ENCODE measurements around the gene IDH2. TPM values are rescaled to one million over a fixed set of nuclear protein-coding genes. Genes with fewer than 3 reads are reported as not detected.

IDH2 gene
- total RNA-seq, 1 experiment from 2014 or later: 94.1 TPM

- Histone ChIP-seq H3K4me1 (ENCODE audit: insufficient read depth, low read length) (peaks cover 7% of the 10 kb centered on the region), H3K4me2 (ENCODE audit: low read length) (no peak overlapping the region), H4K20me1 (ENCODE audit: low read length) (no peaks in the 10 kb centered on the region), H3K79me2 (ENCODE audit: low read length) (peaks cover 20% of the 10 kb centered on the region), H3K4me3 (ENCODE audit: low read length) (no peak overlapping the region), H3F3A (ENCODE audit: low read length, unreplicated experiment) (no peaks in the 10 kb centered on the region), H3K27ac (ENCODE audit: low read length) (no peak overlapping the region), H3K9ac (ENCODE audit: low read length) (no peak overlapping the region), H3K9me3 (ENCODE audit: low read length) (no peaks in the 10 kb centered on the region), H3K9me2 (replicated peaks; ENCODE audit: low read length) (no peaks in the 10 kb centered on the region), H3K36me3 (ENCODE audit: low read depth, low read length) (no peaks in the 10 kb centered on the region), H3K27me3 (ENCODE audit: low read length) (no peaks in the 10 kb centered on the region), H2AFZ (ENCODE audit: low read length) (no peak overlapping the region)
- ChIA-PET POLR2A (ENCODE audit: unreplicated experiment) (no interaction called here), CTCF (no interaction called here)
- no peak for ATAC-seq
- TF ChIP-seq, protein P1, sequence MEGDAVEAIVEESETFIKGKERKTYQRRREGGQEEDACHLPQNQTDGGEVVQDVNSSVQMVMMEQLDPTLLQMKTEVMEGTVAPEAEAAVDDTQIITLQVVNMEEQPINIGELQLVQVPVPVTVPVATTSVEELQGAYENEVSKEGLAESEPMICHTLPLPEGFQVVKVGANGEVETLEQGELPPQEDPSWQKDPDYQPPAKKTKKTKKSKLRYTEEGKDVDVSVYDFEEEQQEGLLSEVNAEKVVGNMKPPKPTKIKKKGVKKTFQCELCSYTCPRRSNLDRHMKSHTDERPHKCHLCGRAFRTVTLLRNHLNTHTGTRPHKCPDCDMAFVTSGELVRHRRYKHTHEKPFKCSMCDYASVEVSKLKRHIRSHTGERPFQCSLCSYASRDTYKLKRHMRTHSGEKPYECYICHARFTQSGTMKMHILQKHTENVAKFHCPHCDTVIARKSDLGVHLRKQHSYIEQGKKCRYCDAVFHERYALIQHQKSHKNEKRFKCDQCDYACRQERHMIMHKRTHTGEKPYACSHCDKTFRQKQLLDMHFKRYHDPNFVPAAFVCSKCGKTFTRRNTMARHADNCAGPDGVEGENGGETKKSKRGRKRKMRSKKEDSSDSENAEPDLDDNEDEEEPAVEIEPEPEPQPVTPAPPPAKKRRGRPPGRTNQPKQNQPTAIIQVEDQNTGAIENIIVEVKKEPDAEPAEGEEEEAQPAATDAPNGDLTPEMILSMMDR (conservative IDR thresholded peaks at IDR 0.05; ENCODE audit: low read depth, low read length): no peak
- TF ChIP-seq EZH2 (IDR thresholded peaks at IDR 0.05; ENCODE audit: low read length, unreplicated experiment) (no peak), EZH2phosphoT487 (IDR thresholded peaks at IDR 0.05; ENCODE audit: borderline replicate concordance, low read length) (no peak)
- intact Hi-C loops (cut with micrococcal nuclease): no loop called here
- DNase-seq: no peak
- BruUV-seq (replicated peaks): no TSS peak
Measured at GRCh38 chr15:90097475-90097874, 4.8 kb downstream of the IDH2 start.

DNA sequence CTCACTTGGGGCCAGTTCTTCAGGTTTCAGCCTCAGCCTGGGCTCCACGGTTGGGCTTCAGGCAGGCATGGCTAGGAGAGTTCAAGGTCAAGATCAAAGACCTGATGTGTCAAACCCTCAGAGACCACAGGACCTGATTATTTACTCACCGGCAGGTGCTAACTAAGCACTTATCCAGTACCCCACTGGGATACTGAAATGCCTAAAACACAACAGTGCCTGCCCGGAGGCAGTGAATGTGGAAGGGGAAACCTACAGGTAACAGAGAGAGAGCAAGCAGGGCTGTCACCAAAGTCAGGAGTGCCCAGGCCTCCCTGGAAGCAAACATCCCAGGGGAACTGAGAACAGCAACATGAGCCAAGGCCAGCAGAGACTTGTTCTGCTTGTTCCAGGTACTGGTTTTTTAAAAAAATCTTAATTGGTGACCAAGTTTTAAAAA lies 6.7 kb downstream of the IDH2 start:
- intact Hi-C loops (cut with micrococcal nuclease): no loop called here
- no peak for ATAC-seq
- Histone ChIP-seq H3K9ac (ENCODE audit: low read length) (no peak overlapping the region), H4K20me1 (ENCODE audit: low read length) (no peaks in the 10 kb centered on the region), H3K9me2 (replicated peaks; ENCODE audit: low read length) (no peaks in the 10 kb centered on the region), H2AFZ (ENCODE audit: low read length) (no peak overlapping the region), H3K4me1 (ENCODE audit: insufficient read depth, low read length) (no peaks in the 10 kb centered on the region), H3K79me2 (ENCODE audit: low read length) (peaks cover 3% of the 10 kb centered on the region; the same call in 1 of the 2 replicates), H3K36me3 (ENCODE audit: low read depth, low read length) (no peaks in the 10 kb centered on the region), H3K27me3 (ENCODE audit: low read length) (no peaks in the 10 kb centered on the region), H3K4me2 (ENCODE audit: low read length) (no peak overlapping the region), H3K27ac (ENCODE audit: low read length) (no peak overlapping the region), H3K4me3 (ENCODE audit: low read length) (no peak overlapping the region), H3F3A (ENCODE audit: low read length, unreplicated experiment) (no peaks in the 10 kb centered on the region), H3K9me3 (ENCODE audit: low read length) (no peaks in the 10 kb centered on the region)
- DNase-seq: no peak
- no peak for TF ChIP-seq EZH2 (IDR thresholded peaks at IDR 0.05; ENCODE audit: low read length, unreplicated experiment)
- TF ChIP-seq, protein P1 (conservative IDR thresholded peaks at IDR 0.05; ENCODE audit: low read depth, low read length): no peak
- no peak for TF ChIP-seq EZH2phosphoT487 (IDR thresholded peaks at IDR 0.05; ENCODE audit: borderline replicate concordance, low read length)
- POLR2A ChIA-PET (ENCODE audit: unreplicated experiment): no interaction called here
- CTCF ChIA-PET: no interaction called here
- BruUV-seq (replicated peaks): no TSS peak

- DNase-seq: no peak
- Histone ChIP-seq H3K4me2 (ENCODE audit: low read length) (no peak overlapping the region), H3K36me3 (ENCODE audit: low read depth, low read length) (0 out of 2 replicates have a peak, but pooled peaks cover 5% of the 10 kb centered on the region), H3K4me3 (ENCODE audit: low read length) (no peak overlapping the region), H3K9me2 (replicated peaks; ENCODE audit: low read length) (no peaks in the 10 kb centered on the region), H3K4me1 (ENCODE audit: insufficient read depth, low read length) (no peaks in the 10 kb centered on the region), H3K9ac (ENCODE audit: low read length) (no peak overlapping the region), H3F3A (ENCODE audit: low read length, unreplicated experiment) (no peaks in the 10 kb centered on the region), H3K79me2 (ENCODE audit: low read length) (no peaks in the 10 kb centered on the region), H3K9me3 (ENCODE audit: low read length) (no peaks in the 10 kb centered on the region), H2AFZ (ENCODE audit: low read length) (no peak overlapping the region), H4K20me1 (ENCODE audit: low read length) (no peaks in the 10 kb centered on the region), H3K27ac (ENCODE audit: low read length) (no peak overlapping the region), H3K27me3 (ENCODE audit: low read length) (no peaks in the 10 kb centered on the region)
- ATAC-seq: no peak
- CTCF ChIA-PET: no interaction called here
- no peak for TF ChIP-seq EZH2 (IDR thresholded peaks at IDR 0.05; ENCODE audit: low read length, unreplicated experiment)
- BruUV-seq (replicated peaks): no TSS peak
- POLR2A ChIA-PET (ENCODE audit: unreplicated experiment): no interaction called here
- intact Hi-C loops (cut with micrococcal nuclease): no loop called here
Measured at GRCh38 chr15:90091156-90091931, 10.9 kb downstream of the IDH2 start.
